MM.1S (cell line): ENCODE results near the gene CCL7.

Experiments used
- EZH2 ChIP-seq: fragments of 300-600 bp; sonication (generic); optimal IDR thresholded peaks from 2 replicates; pipeline ENCODE3; 2017; ENCODE audit warnings: low read depth, mild to moderate bottlenecking, antibody characterized with exemption, low read length, mixed read lengths
- TF ChIP-seq, protein P1 (sequence below): fragments of 300-600 bp; sonication (generic); IDR thresholded peaks from 2 replicates; pipeline ENCODE4 v1.5.1; 2016; ENCODE audit warnings: antibody characterized with exemption, low read length, mixed read lengths

GRCh38 chr17:34305606-34306005 is 35.6 kb downstream of the CCL7 start:
- TF ChIP-seq, protein P1, sequence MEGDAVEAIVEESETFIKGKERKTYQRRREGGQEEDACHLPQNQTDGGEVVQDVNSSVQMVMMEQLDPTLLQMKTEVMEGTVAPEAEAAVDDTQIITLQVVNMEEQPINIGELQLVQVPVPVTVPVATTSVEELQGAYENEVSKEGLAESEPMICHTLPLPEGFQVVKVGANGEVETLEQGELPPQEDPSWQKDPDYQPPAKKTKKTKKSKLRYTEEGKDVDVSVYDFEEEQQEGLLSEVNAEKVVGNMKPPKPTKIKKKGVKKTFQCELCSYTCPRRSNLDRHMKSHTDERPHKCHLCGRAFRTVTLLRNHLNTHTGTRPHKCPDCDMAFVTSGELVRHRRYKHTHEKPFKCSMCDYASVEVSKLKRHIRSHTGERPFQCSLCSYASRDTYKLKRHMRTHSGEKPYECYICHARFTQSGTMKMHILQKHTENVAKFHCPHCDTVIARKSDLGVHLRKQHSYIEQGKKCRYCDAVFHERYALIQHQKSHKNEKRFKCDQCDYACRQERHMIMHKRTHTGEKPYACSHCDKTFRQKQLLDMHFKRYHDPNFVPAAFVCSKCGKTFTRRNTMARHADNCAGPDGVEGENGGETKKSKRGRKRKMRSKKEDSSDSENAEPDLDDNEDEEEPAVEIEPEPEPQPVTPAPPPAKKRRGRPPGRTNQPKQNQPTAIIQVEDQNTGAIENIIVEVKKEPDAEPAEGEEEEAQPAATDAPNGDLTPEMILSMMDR = no peak
- TF ChIP-seq EZH2 = no peak
